ENCODE measurements around the gene EHMT1. TPM values are rescaled to one million over a fixed set of nuclear protein-coding genes. Genes with fewer than 3 reads are reported as not detected.

Gene EHMT1
- total RNA-seq, 2 experiments from 2014 or later = 65.9 to 66.3 TPM

- Mint-ChIP-seq H3K27me3 (no peaks in the 10 kb centered on the region), H3K4me1 (peaks cover 27% of the 10 kb centered on the region), H3K4me3 (no peak overlapping the region), H3K27ac (peak overlapping the region; percentile 35), H3K9me3 (no peaks in the 10 kb centered on the region), H3K36me3 (peaks cover 7% of the 10 kb centered on the region)
- no peak for DNase-seq
These were observed 59.4 kb downstream of the EHMT1 start for GRCh38 chr9:137678202-137678601.

- DNase-seq = no peak
- peaks cover 7% of the 10 kb centered on the region for H3K36me3 Mint-ChIP-seq
- no peak overlapping the region for H3K4me3 Mint-ChIP-seq
- no peaks in the 10 kb centered on the region for H3K9me3 Mint-ChIP-seq
- no peak overlapping the region for H3K27ac Mint-ChIP-seq
- H3K4me1 Mint-ChIP-seq = peaks cover 22% of the 10 kb centered on the region
- no peaks in the 10 kb centered on the region for H3K27me3 Mint-ChIP-seq
These were observed 60.4 kb downstream of the EHMT1 start for GRCh38 chr9:137679249-137679648.

- no peak for DNase-seq
- H3K9me3 Mint-ChIP-seq = no peaks in the 10 kb centered on the region
- no peaks in the 10 kb centered on the region for H3K27me3 Mint-ChIP-seq
- no peak overlapping the region for H3K4me3 Mint-ChIP-seq
- H3K36me3 Mint-ChIP-seq = peaks cover 5% of the 10 kb centered on the region
- no peak overlapping the region for H3K27ac Mint-ChIP-seq
- peaks cover 18% of the 10 kb centered on the region for H3K4me1 Mint-ChIP-seq
These were observed 61.0 kb downstream of the EHMT1 start for GRCh38 chr9:137679695-137680305.

- peaks cover 22% of the 10 kb centered on the region for H3K4me1 Mint-ChIP-seq
- H3K4me3 Mint-ChIP-seq = no peak overlapping the region
- no peaks in the 10 kb centered on the region for H3K27me3 Mint-ChIP-seq
- DNase-seq = no peak
- H3K27ac Mint-ChIP-seq = no peak overlapping the region
- no peaks in the 10 kb centered on the region for H3K9me3 Mint-ChIP-seq
- H3K36me3 Mint-ChIP-seq = peaks cover 12% of the 10 kb centered on the region
These were observed 61.9 kb downstream of the EHMT1 start for GRCh38 chr9:137680444-137681358.

- no peak for DNase-seq
- Mint-ChIP-seq H3K9me3 (no peaks in the 10 kb centered on the region), H3K27me3 (no peaks in the 10 kb centered on the region), H3K36me3 (peaks cover 19% of the 10 kb centered on the region), H3K4me3 (no peak overlapping the region), H3K4me1 (peaks cover 30% of the 10 kb centered on the region), H3K27ac (no peak overlapping the region)
These were observed 63.8 kb downstream of the EHMT1 start for GRCh38 chr9:137682428-137683105.

- Mint-ChIP-seq H3K4me1 (peaks cover 31% of the 10 kb centered on the region), H3K36me3 (peaks cover 18% of the 10 kb centered on the region), H3K4me3 (no peak overlapping the region), H3K27me3 (no peaks in the 10 kb centered on the region), H3K27ac (no peak overlapping the region), H3K9me3 (no peaks in the 10 kb centered on the region)
- no peak for DNase-seq
These were observed 64.6 kb downstream of the EHMT1 start for GRCh38 chr9:137683262-137683864.

- Mint-ChIP-seq H3K4me3 (no peak overlapping the region), H3K36me3 (peaks cover 14% of the 10 kb centered on the region), H3K9me3 (no peaks in the 10 kb centered on the region), H3K27me3 (no peaks in the 10 kb centered on the region), H3K4me1 (peaks cover 30% of the 10 kb centered on the region), H3K27ac (no peak overlapping the region)
- no peak for DNase-seq
These were observed 66.4 kb downstream of the EHMT1 start for GRCh38 chr9:137685035-137685740.

GRCh38 chr9:137685741-137686420 is 67.1 kb downstream of the EHMT1 start:
- no peaks in the 10 kb centered on the region for H3K9me3 Mint-ChIP-seq
- H3K36me3 Mint-ChIP-seq = peaks cover 16% of the 10 kb centered on the region
- H3K4me3 Mint-ChIP-seq = no peak overlapping the region

GRCh38 chr9:137688261-137688660 is 69.5 kb downstream of the EHMT1 start:
- no peak overlapping the region for H3K4me3 Mint-ChIP-seq
- H3K27ac Mint-ChIP-seq = no peak overlapping the region
- H3K27me3 Mint-ChIP-seq = no peaks in the 10 kb centered on the region
- H3K36me3 Mint-ChIP-seq = peaks cover 16% of the 10 kb centered on the region
- H3K4me1 Mint-ChIP-seq = peaks cover 39% of the 10 kb centered on the region
- H3K9me3 Mint-ChIP-seq = no peaks in the 10 kb centered on the region
- DNase-seq = no peak

More at GRCh38 chr9:137685741-137686420, 67.1 kb downstream of the EHMT1 start:
- peaks cover 35% of the 10 kb centered on the region for H3K4me1 Mint-ChIP-seq
- no peaks in the 10 kb centered on the region for H3K27me3 Mint-ChIP-seq
- DNase-seq = no peak
- no peak overlapping the region for H3K27ac Mint-ChIP-seq

- Mint-ChIP-seq H3K27ac (no peak overlapping the region), H3K36me3 (peaks cover 16% of the 10 kb centered on the region)
These were observed 69.9 kb downstream of the EHMT1 start for GRCh38 chr9:137688725-137689124.

GRCh38 chr9:137689745-137690529 is 71.1 kb downstream of the EHMT1 start:
- Mint-ChIP-seq H3K27me3 (no peaks in the 10 kb centered on the region), H3K4me3 (no peak overlapping the region), H3K36me3 (peaks cover 19% of the 10 kb centered on the region), H3K4me1 (peaks cover 43% of the 10 kb centered on the region), H3K9me3 (no peaks in the 10 kb centered on the region), H3K27ac (no peak overlapping the region)
- DNase-seq = no peak

More at GRCh38 chr9:137688725-137689124, 69.9 kb downstream of the EHMT1 start:
- no peak for DNase-seq
- Mint-ChIP-seq H3K4me3 (no peak overlapping the region), H3K4me1 (peaks cover 39% of the 10 kb centered on the region), H3K27me3 (no peaks in the 10 kb centered on the region), H3K9me3 (no peaks in the 10 kb centered on the region)

GRCh38 chr9:137690930-137691645 is 72.3 kb downstream of the EHMT1 start:
- DNase-seq = no peak
- H3K36me3 Mint-ChIP-seq = peaks cover 9% of the 10 kb centered on the region
- H3K9me3 Mint-ChIP-seq = no peaks in the 10 kb centered on the region
- peaks cover 42% of the 10 kb centered on the region for H3K4me1 Mint-ChIP-seq
- H3K27ac Mint-ChIP-seq = no peak overlapping the region
- no peaks in the 10 kb centered on the region for H3K27me3 Mint-ChIP-seq
- H3K4me3 Mint-ChIP-seq = no peak overlapping the region

Measured in activated naive CD8-positive, alpha-beta T cell treated with anti-CD3 and anti-CD28 coated beads for 36 hours (primary cell).